Neural cell (in vitro differentiated cells): ENCODE data around the gene FTL. TPM values are rescaled to one million over a fixed set of nuclear protein-coding genes. Genes with fewer than 3 reads are reported as not detected.

Source experiments
- H2AFZ ChIP-seq: fragments of 200-600, 300-800 bp; sonication (generic), shearing (Covaris generic); 2 replicates; pipeline ENCODE4 v1.6.0; 2014; ENCODE audit warnings: low read depth, mild to moderate bottlenecking, antibody characterized with exemption, low read length, moderate library complexity
- H3F3A ChIP-seq: fragments of 200-600 bp; shearing (Covaris generic); 2 replicates; pipeline ENCODE4 v1.6.1; 2016; ENCODE audit warnings: mild to moderate bottlenecking, moderate library complexity, mixed read lengths, antibody characterized with exemption, low read length; ENCODE audit not compliant: insufficient read depth, poor library complexity, severe bottlenecking
- H3K27ac ChIP-seq: fragments of 200-600, 300-800 bp; sonication (generic), shearing (Covaris generic); 2 replicates; pipeline ENCODE4 v1.5.1; 2014; ENCODE audit warnings: mild to moderate bottlenecking, low read length, moderate library complexity
- H3K27me3 ChIP-seq: fragments of 300-800, 200-600 bp; sonication (generic), shearing (Covaris generic); 2 replicates; pipeline ENCODE4 v1.6.0; 2014; ENCODE audit warnings: mild to moderate bottlenecking, low read depth, low read length, moderate library complexity; ENCODE audit not compliant: insufficient read depth
- H3K36me3 ChIP-seq: fragments of 300-800, 200-600 bp; sonication (generic), shearing (Covaris generic); 2 replicates; pipeline ENCODE4 v1.5.1; 2014; ENCODE audit warnings: mild to moderate bottlenecking, antibody characterized with exemption, low read length, moderate library complexity; ENCODE audit not compliant: insufficient read depth
- H3K4me2 ChIP-seq: fragments of 300-800, 200-600 bp; sonication (generic), shearing (Covaris generic); 2 replicates; pipeline ENCODE4 v1.6.0; 2014; ENCODE audit warnings: mild to moderate bottlenecking, low read length
- H3K4me3 ChIP-seq: fragments of 300-800, 200-600 bp; sonication (generic), shearing (Covaris generic); 2 replicates; pipeline ENCODE4 v1.5.1; 2014; ENCODE audit warnings: mild to moderate bottlenecking, low read length, moderate library complexity
- H3K79me2 ChIP-seq: fragments of 200-600 bp; shearing (Covaris generic); replicated peaks from 2 replicates; pipeline ENCODE4 v1.6.0; 2014; ENCODE audit warnings: mild to moderate bottlenecking, low read length, moderate library complexity; ENCODE audit not compliant: insufficient read depth
- H3K9ac ChIP-seq: fragments of 300-800, 200-600 bp; sonication (generic), shearing (Covaris generic); 2 replicates; pipeline ENCODE4 v1.6.1; 2016; ENCODE audit warnings: mild to moderate bottlenecking, low read length, mixed read lengths
- H3K9me2 ChIP-seq: fragments of 200-600 bp; shearing (Covaris generic); 2 replicates; pipeline ENCODE4 v1.6.1; 2016; ENCODE audit warnings: mild to moderate bottlenecking, low read length, mixed read lengths; ENCODE audit not compliant: insufficient read depth
- H3K9me3 ChIP-seq: fragments of 200-600, 300-800 bp; sonication (generic), shearing (Covaris generic); 2 replicates; pipeline ENCODE4 v1.6.1; 2016; ENCODE audit warnings: mild to moderate bottlenecking, mixed run types, low read length, moderate library complexity, mixed read lengths
- H4K20me1 ChIP-seq: fragments of 200-600 bp; shearing (Covaris generic); 2 replicates; pipeline ENCODE4 v1.6.1; 2016; ENCODE audit warnings: mild to moderate bottlenecking, mixed run types; ENCODE audit not compliant: insufficient read depth
- CTCF ChIP-seq: fragments of 450-650 bp; IDR thresholded peaks from 2 replicates; pipeline ENCODE4 v1.5.1; 2014; ENCODE audit warnings: antibody characterized with exemption, mild to moderate bottlenecking, moderate library complexity; ENCODE audit not compliant: poor library complexity, severe bottlenecking
- EP300 ChIP-seq: fragments of 450-650 bp; conservative IDR thresholded peaks from 2 replicates; pipeline ENCODE4 v1.6.1; 2014; ENCODE audit warnings: antibody characterized with exemption, mild to moderate bottlenecking, moderate library complexity; ENCODE audit not compliant: poor library complexity, severe bottlenecking
- EZH2 ChIP-seq: fragments of 200-600, 300-800 bp; shearing (Covaris generic), sonication (generic); IDR thresholded peaks from 2 replicates; pipeline ENCODE4 v1.6.1; 2014; ENCODE audit warnings: antibody characterized with exemption, low read length, borderline replicate concordance, mild to moderate bottlenecking; ENCODE audit not compliant: insufficient read depth, poor library complexity, severe bottlenecking
- MXI1 ChIP-seq: fragments of 450-650 bp; conservative IDR thresholded peaks from 2 replicates; pipeline ENCODE4 v1.6.1; 2014; ENCODE audit warnings: antibody characterized with exemption, mild to moderate bottlenecking; ENCODE audit not compliant: poor library complexity, severe bottlenecking
- POLR2AphosphoS5 ChIP-seq: IDR thresholded peaks from 2 replicates; pipeline ENCODE4 v1.6.1; 2012
- RAD21 ChIP-seq: fragments of 450-650 bp; conservative IDR thresholded peaks from 2 replicates; pipeline ENCODE4 v1.6.1; 2014; ENCODE audit warnings: antibody characterized with exemption, mild to moderate bottlenecking, moderate library complexity
- SMC3 ChIP-seq: fragments of 450-650 bp; conservative IDR thresholded peaks from 2 replicates; pipeline ENCODE4 v1.6.1; 2014; ENCODE audit warnings: antibody characterized with exemption, mild to moderate bottlenecking, moderate library complexity; ENCODE audit not compliant: poor library complexity
- TAF1 ChIP-seq: IDR thresholded peaks from 2 replicates; pipeline ENCODE4 v1.6.1; 2012; ENCODE audit warnings: low read depth
- polyA plus RNA-seq: library from polyadenylated mRNA; depleted of rRNA; stranded (reverse); fragments of >200 nt; gene quantifications from 2 replicates; pipeline ENCODE4 v1.2.3, GENCODE V29; 2014
- TF ChIP-seq, protein P1 (sequence below): IDR thresholded peaks from 2 replicates; pipeline ENCODE4 v1.6.1; 2012; ENCODE audit warnings: borderline replicate concordance

The FTL gene
- polyA plus RNA-seq, 1 donor from 2014 or later, result 886 TPM

GRCh38 chr19:48958006-48958405, 7.1 kb upstream of the FTL start (continued):
- TF ChIP-seq EZH2, result no peak

- H3K79me2 ChIP-seq, result peaks cover 9% of the 10 kb centered on the region
- H3K36me3 ChIP-seq, result no peaks in the 10 kb centered on the region
Measured at GRCh38 chr19:48959341-48960239, 5.5 kb upstream of the FTL start.

DNA sequence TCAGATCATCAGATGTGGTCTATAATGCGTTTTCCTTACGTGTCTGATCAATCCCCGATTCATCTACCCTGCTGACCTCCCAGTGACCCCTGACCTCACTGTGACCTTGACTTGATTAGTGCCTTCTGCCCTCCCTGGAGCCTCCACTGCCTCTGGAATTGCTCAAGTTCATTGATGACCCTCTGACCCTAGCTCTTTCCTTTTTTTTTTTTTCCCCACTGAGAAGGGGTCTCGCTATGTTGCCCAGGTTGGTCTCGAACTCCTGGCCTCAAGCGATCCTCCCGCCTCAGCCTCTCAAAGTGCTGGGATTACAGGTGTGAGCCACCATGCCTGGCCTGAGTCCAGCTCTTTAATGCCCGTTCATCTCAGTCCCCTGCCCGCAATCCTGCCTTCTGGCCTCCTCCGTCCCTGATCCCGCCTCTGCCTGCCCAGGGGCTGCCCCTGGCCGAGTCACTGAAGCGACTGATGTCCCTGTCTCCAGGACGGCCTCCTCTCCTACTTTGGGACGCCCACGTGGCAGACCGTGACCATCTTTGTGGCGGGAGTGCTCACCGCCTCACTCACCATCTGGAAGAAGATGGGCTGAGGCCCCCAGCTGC, 4.0 kb upstream of the FTL start:
- no peak overlapping the region for H3K9ac ChIP-seq
- no peaks in the 10 kb centered on the region for H4K20me1 ChIP-seq
- H3K36me3 ChIP-seq, result no peaks in the 10 kb centered on the region
- no peak overlapping the region for H3K4me2 ChIP-seq
- H2AFZ ChIP-seq, result no peak overlapping the region
- no peak for TF ChIP-seq POLR2AphosphoS5
- H3K4me3 ChIP-seq, result no peak overlapping the region
- no peaks in the 10 kb centered on the region for H3F3A ChIP-seq
- H3K9me2 ChIP-seq, result no peaks in the 10 kb centered on the region
- no peaks in the 10 kb centered on the region for H3K9me3 ChIP-seq
- no peak overlapping the region for H3K27ac ChIP-seq
- peaks cover 2% of the 10 kb centered on the region for H3K79me2 ChIP-seq
- no peaks in the 10 kb centered on the region for H3K27me3 ChIP-seq

More at GRCh38 chr19:48959341-48960239, 5.5 kb upstream of the FTL start:
- H3K9me3 ChIP-seq, result no peaks in the 10 kb centered on the region
- H4K20me1 ChIP-seq, result no peaks in the 10 kb centered on the region
- H3K27me3 ChIP-seq, result no peaks in the 10 kb centered on the region
- H3K4me3 ChIP-seq, result no peak overlapping the region
- H3K27ac ChIP-seq, result no peak overlapping the region
- H3F3A ChIP-seq, result no peaks in the 10 kb centered on the region
- no peak for TF ChIP-seq TAF1
- no peak overlapping the region for H2AFZ ChIP-seq
- no peak overlapping the region for H3K9ac ChIP-seq
- no peaks in the 10 kb centered on the region for H3K9me2 ChIP-seq
- no peak overlapping the region for H3K4me2 ChIP-seq

DNA sequence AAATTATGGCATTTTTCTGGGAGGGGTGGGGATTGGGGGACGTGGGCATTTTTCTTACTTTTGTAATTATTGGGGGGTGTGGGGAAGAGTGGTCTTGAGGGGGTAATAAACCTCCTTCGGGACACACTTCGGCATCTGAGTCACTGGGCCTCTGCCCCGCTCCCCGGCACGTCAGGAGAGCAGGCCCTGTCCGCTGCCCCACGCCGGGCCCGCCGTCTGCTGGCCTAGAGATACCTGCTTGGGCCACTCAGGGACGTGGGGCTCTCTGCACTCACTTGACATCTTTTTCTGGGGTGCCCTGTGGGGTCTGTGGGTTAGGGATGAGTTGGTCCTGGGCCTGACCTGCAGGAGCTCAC, 3.5 kb upstream of the FTL start:
- no peaks in the 10 kb centered on the region for H4K20me1 ChIP-seq
- H3K4me2 ChIP-seq, result no peak overlapping the region
- no peak overlapping the region for H3K27ac ChIP-seq
- no peaks in the 10 kb centered on the region for H3K9me3 ChIP-seq
- no peak overlapping the region for H3K4me3 ChIP-seq
- H3K36me3 ChIP-seq, result no peaks in the 10 kb centered on the region
- TF ChIP-seq POLR2AphosphoS5 (no peak), SMC3 (no peak), CTCF (no peak), RAD21 (no peak), EP300 (no peak), EZH2 (no peak), MXI1 (no peak), TAF1 (no peak)
- TF ChIP-seq, protein P1, sequence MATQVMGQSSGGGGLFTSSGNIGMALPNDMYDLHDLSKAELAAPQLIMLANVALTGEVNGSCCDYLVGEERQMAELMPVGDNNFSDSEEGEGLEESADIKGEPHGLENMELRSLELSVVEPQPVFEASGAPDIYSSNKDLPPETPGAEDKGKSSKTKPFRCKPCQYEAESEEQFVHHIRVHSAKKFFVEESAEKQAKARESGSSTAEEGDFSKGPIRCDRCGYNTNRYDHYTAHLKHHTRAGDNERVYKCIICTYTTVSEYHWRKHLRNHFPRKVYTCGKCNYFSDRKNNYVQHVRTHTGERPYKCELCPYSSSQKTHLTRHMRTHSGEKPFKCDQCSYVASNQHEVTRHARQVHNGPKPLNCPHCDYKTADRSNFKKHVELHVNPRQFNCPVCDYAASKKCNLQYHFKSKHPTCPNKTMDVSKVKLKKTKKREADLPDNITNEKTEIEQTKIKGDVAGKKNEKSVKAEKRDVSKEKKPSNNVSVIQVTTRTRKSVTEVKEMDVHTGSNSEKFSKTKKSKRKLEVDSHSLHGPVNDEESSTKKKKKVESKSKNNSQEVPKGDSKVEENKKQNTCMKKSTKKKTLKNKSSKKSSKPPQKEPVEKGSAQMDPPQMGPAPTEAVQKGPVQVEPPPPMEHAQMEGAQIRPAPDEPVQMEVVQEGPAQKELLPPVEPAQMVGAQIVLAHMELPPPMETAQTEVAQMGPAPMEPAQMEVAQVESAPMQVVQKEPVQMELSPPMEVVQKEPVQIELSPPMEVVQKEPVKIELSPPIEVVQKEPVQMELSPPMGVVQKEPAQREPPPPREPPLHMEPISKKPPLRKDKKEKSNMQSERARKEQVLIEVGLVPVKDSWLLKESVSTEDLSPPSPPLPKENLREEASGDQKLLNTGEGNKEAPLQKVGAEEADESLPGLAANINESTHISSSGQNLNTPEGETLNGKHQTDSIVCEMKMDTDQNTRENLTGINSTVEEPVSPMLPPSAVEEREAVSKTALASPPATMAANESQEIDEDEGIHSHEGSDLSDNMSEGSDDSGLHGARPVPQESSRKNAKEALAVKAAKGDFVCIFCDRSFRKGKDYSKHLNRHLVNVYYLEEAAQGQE, result no peak
- H2AFZ ChIP-seq, result no peak overlapping the region
- no peak overlapping the region for H3K9ac ChIP-seq
- H3F3A ChIP-seq, result no peaks in the 10 kb centered on the region
- H3K79me2 ChIP-seq, result peaks cover 6% of the 10 kb centered on the region
- H3K27me3 ChIP-seq, result no peaks in the 10 kb centered on the region
- no peaks in the 10 kb centered on the region for H3K9me2 ChIP-seq
